Stomach smooth muscle (tissue), 2 donors: ENCODE results near the gene SERPINE2.

ENCODE experiments used
- H3K27ac ChIP-seq: one replicate; pipeline ENCODE4 v1.7.0; 2013; ENCODE audit warnings: mild to moderate bottlenecking, low read length, inconsistent platforms
- H3K27me3 ChIP-seq, 2 donors: one replicate each; pipeline ENCODE4 v1.7.0; 2013; ENCODE audit warnings: low read length in 2 of 2; ENCODE audit not compliant: insufficient read depth in 2 of 2, control insufficient read depth in 1 of 2
- H3K36me3 ChIP-seq, 2 donors: one replicate each; pipeline ENCODE4 v1.7.0; 2013; ENCODE audit warnings: low read length in 2 of 2; ENCODE audit not compliant: control insufficient read depth in 2 of 2, insufficient read depth in 2 of 2
- H3K4me1 ChIP-seq: one replicate; pipeline ENCODE4 v1.7.0; 2013; ENCODE audit warnings: low read length; ENCODE audit not compliant: control insufficient read depth, insufficient read depth
- H3K4me3 ChIP-seq, 2 donors: one replicate each; pipeline ENCODE4 v1.7.0; 2013; ENCODE audit warnings: low read length in 2 of 2
- H3K9ac ChIP-seq, 2 donors: one replicate each; pipeline ENCODE4 v1.7.0; 2013; ENCODE audit warnings: low read length in 2 of 2, mild to moderate bottlenecking in 1 of 2
- H3K9me3 ChIP-seq, 2 donors: one replicate each; pipeline ENCODE4 v1.7.0; 2013; ENCODE audit warnings: low read length in 2 of 2; ENCODE audit not compliant: control insufficient read depth in 2 of 2
- donor health status: healthy.
- donor health status: Pancreatic carcinoma.

SERPINE2 gene

DNA sequence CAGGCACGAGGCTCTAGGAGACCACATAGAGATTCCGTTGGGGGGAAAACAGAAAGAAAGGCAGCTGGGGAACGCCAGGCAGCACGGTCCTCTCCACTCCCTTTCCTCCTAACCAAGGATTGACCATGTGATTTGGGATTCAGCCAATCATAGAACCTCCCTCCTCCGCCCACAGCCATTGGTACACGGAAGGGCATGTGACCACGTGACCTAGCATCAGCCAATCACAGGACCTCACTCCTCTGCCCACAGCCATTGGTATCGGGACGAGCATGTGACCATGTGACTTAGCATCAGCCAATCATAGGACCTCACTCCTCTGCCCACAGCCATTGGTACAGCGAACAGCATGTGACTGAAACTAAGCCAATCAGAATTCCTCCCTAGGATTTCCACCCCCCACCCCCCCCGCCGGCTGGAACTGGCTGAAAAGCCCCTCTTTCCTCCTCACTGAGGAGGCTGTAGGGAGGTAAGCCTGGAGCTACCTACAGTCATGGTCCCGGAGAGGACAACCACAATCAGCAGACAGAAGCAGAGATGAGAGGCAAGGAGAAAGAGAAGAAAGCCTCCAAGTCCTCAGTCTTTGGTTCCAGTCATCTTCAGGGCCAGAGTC, 7.6 kb downstream of the SERPINE2 start:
- H3K4me1 ChIP-seq, result no peaks in the 10 kb centered on the region
- no peaks in the 10 kb centered on the region for H3K36me3 ChIP-seq
- H3K9me3 ChIP-seq, result no peaks in the 10 kb centered on the region
- no peak overlapping the region for H3K9ac ChIP-seq
- H3K27me3 ChIP-seq, result peaks cover 5 to 16% of the 10 kb centered on the region in 2 donors
- no peak overlapping the region for H3K27ac ChIP-seq
- H3K4me3 ChIP-seq, result no peak overlapping the region

- Histone ChIP-seq H3K36me3 (no peaks in the 10 kb centered on the region), H3K9me3 (no peaks in the 10 kb centered on the region), H3K27ac (no peak overlapping the region), H3K4me3 (no peak overlapping the region), H3K4me1 (no peaks in the 10 kb centered on the region), H3K9ac (no peak overlapping the region), H3K27me3 (peaks cover 5 to 13% of the 10 kb centered on the region in 2 donors)
Measured at GRCh38 chr2:224030786-224031185, 8.3 kb downstream of the SERPINE2 start.

- no peak overlapping the region for H3K4me3 ChIP-seq
- H3K4me1 ChIP-seq, result no peaks in the 10 kb centered on the region
- no peak overlapping the region for H3K27ac ChIP-seq
- no peak overlapping the region for H3K9ac ChIP-seq
- H3K9me3 ChIP-seq, result no peaks in the 10 kb centered on the region
- peaks cover 5 to 10% of the 10 kb centered on the region in 2 donors for H3K27me3 ChIP-seq
- H3K36me3 ChIP-seq, result no peaks in the 10 kb centered on the region
Measured at GRCh38 chr2:224029876-224030275, 9.2 kb downstream of the SERPINE2 start.

DNA sequence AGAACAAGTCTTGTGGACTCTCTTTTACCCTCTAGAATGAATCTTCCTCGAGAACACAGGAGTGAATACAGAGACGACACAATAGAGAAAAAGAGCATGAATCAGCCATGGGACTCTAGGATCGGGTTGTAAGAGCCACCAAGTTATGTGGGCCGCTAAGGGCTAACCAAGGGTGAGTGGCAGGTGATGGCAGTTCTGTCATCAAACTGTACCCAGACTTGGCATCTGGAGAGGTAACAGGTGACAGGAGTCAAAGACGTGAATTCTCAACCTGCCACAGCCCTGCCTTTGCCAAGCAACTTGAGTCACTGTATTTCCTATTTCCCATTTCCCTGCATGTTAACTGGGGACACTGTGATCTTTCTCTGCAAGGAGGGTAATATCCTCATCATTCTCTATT, 11.2 kb downstream of the SERPINE2 start:
- no peaks in the 10 kb centered on the region for H3K9me3 ChIP-seq
- no peak overlapping the region for H3K27ac ChIP-seq
- no peak overlapping the region for H3K4me3 ChIP-seq
- no peak overlapping the region for H3K9ac ChIP-seq
- H3K27me3 ChIP-seq, result peaks cover 0 to 3% of the 10 kb centered on the region in 2 donors
- H3K4me1 ChIP-seq, result no peaks in the 10 kb centered on the region
- H3K36me3 ChIP-seq, result no peaks in the 10 kb centered on the region

GRCh38 chr2:224027070-224027469, 12.0 kb downstream of the SERPINE2 start:
- Histone ChIP-seq H3K9ac (no peak overlapping the region), H3K27me3 (peaks cover 0 to 2% of the 10 kb centered on the region in 2 donors), H3K27ac (no peak overlapping the region), H3K9me3 (no peaks in the 10 kb centered on the region), H3K4me3 (no peak overlapping the region), H3K4me1 (no peaks in the 10 kb centered on the region), H3K36me3 (no peaks in the 10 kb centered on the region)

DNA sequence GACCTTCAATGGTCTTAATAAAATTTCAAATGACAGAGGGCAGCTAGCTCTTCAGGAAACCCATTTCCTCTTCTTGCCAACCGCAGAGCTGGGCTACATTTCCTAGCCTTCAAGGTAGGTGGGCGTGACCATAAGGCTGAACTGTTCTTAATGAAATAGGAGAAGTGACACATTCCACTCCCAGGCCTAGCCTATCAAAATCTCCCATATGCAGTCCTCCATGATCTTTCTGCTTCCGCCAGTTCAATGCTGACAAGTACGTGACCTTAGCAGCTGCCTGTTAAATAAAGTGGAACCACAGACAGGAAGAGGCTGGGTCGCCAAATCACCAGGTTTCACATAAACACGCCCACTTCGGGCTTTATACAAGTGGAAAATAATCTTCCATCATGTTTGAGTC, 13.2 kb downstream of the SERPINE2 start:
- no peak overlapping the region for H3K27ac ChIP-seq
- H3K4me3 ChIP-seq, result no peak overlapping the region
- H3K4me1 ChIP-seq, result no peaks in the 10 kb centered on the region
- H3K9ac ChIP-seq, result no peak overlapping the region
- H3K27me3 ChIP-seq, result peaks cover 0 to 2% of the 10 kb centered on the region in 2 donors
- H3K36me3 ChIP-seq, result no peaks in the 10 kb centered on the region
- H3K9me3 ChIP-seq, result no peaks in the 10 kb centered on the region

- Histone ChIP-seq H3K27me3 (peaks cover 0 to 2% of the 10 kb centered on the region in 2 donors), H3K27ac (no peak overlapping the region), H3K36me3 (no peaks in the 10 kb centered on the region), H3K9ac (no peak overlapping the region), H3K9me3 (no peaks in the 10 kb centered on the region), H3K4me3 (no peak overlapping the region), H3K4me1 (no peaks in the 10 kb centered on the region)
Measured at GRCh38 chr2:224024270-224024669, 14.8 kb downstream of the SERPINE2 start.

DNA sequence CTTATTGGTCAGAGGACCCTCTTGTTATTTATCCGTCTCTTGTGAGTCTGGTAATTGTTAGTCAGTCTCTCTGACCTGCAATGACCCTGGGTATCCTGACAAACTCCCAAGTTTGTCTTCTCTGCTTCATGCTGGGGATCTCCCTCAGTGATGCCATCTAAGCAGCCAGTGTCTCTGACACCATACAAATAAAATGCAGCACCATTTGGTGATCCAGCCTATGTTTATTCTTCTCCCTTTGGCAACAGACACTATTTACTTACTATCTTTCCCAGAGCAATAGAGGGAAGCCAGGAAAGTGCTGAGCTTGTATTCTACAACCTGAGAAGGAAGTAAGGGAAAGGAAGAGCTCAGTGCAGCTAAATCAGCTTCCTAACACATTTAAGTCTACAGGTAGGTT, 15.9 kb downstream of the SERPINE2 start:
- no peaks in the 10 kb centered on the region for H3K9me3 ChIP-seq
- no peaks in the 10 kb centered on the region for H3K4me1 ChIP-seq
- peaks cover 0 to 2% of the 10 kb centered on the region in 2 donors for H3K27me3 ChIP-seq
- H3K9ac ChIP-seq, result no peak overlapping the region
- H3K4me3 ChIP-seq, result no peak overlapping the region
- H3K27ac ChIP-seq, result no peak overlapping the region
- no peaks in the 10 kb centered on the region for H3K36me3 ChIP-seq

- no peak overlapping the region for H3K27ac ChIP-seq
- H3K36me3 ChIP-seq, result no peaks in the 10 kb centered on the region
- no peak overlapping the region for H3K4me3 ChIP-seq
Measured at GRCh38 chr2:224022486-224022885, 16.6 kb downstream of the SERPINE2 start.

DNA sequence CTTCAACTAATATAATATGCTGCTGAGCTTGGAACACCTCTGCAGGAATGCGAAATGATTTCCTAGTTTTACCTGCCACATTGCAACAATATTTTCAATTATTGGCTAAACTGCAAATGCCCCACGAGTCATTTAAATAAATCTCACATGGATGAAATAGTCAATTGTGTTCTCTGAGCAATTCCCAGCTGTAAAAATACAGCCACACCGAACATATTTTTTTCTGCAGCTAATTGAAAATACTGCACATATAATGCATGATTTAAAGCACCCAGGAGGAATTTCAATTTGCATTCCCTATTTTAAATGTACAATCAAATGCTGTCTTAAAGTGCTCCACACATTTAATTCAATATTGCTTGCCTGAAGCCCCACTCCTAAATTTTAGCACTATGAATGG, 18.6 kb downstream of the SERPINE2 start:
- no peak overlapping the region for H3K9ac ChIP-seq
- no peaks in the 10 kb centered on the region for H3K4me1 ChIP-seq
- H3K9me3 ChIP-seq, result no peaks in the 10 kb centered on the region
- H3K36me3 ChIP-seq, result no peaks in the 10 kb centered on the region
- H3K27me3 ChIP-seq, result no peaks in the 10 kb centered on the region
- H3K27ac ChIP-seq, result no peak overlapping the region
- H3K4me3 ChIP-seq, result no peak overlapping the region

More at GRCh38 chr2:224022486-224022885, 16.6 kb downstream of the SERPINE2 start:
- no peaks in the 10 kb centered on the region for H3K4me1 ChIP-seq
- H3K9me3 ChIP-seq, result no peaks in the 10 kb centered on the region
- H3K9ac ChIP-seq, result no peak overlapping the region
- no peaks in the 10 kb centered on the region for H3K27me3 ChIP-seq

GRCh38 chr2:224017957-224018356, 21.1 kb downstream of the SERPINE2 start:
- Histone ChIP-seq H3K27ac (no peak overlapping the region), H3K4me1 (no peaks in the 10 kb centered on the region), H3K27me3 (no peaks in the 10 kb centered on the region)

More at GRCh38 chr2:224017957-224018356, 21.1 kb downstream of the SERPINE2 start:
- no peak overlapping the region for H3K9ac ChIP-seq
- no peak overlapping the region for H3K4me3 ChIP-seq
- no peaks in the 10 kb centered on the region for H3K36me3 ChIP-seq
- no peaks in the 10 kb centered on the region for H3K9me3 ChIP-seq
